CD4-positive, alpha-beta T cell treated with Interleukin-1 beta for 1 hour (primary cell): ENCODE results near the gene MRPL21.

Experiments
- DNase-seq, 2 donors: peaks; one replicate each; pipeline ENCODE4 v3.0.0-alpha.2; 2020 to 2022

The MRPL21 gene

GRCh38 chr11:68934666-68935065, 31.0 kb upstream of the MRPL21 start:
- DNase-seq: no peak

GRCh38 chr11:68934321-68934645, 30.7 kb upstream of the MRPL21 start:
- no peak for DNase-seq

- DNase-seq: no peak
Measured at GRCh38 chr11:68933605-68934320, 30.1 kb upstream of the MRPL21 start.

GRCh38 chr11:68932933-68933577, 29.4 kb upstream of the MRPL21 start:
- DNase-seq: no peak

- no peak for DNase-seq
Measured at GRCh38 chr11:68932358-68932757, 28.7 kb upstream of the MRPL21 start.

- no peak for DNase-seq
Measured at GRCh38 chr11:68931911-68932310, 28.3 kb upstream of the MRPL21 start.

GRCh38 chr11:68930991-68931855, 27.6 kb upstream of the MRPL21 start:
- no peak for DNase-seq

GRCh38 chr11:68929706-68930570, 26.3 kb upstream of the MRPL21 start:
- DNase-seq: no peak

- no peak for DNase-seq
Measured at GRCh38 chr11:68929135-68929534, 25.5 kb upstream of the MRPL21 start.

- no peak for DNase-seq
Measured at GRCh38 chr11:68928136-68928880, 24.7 kb upstream of the MRPL21 start.

- peak in 1 of 2 donors; percentile 41 for DNase-seq
Measured at GRCh38 chr11:68927280-68928135, 23.9 kb upstream of the MRPL21 start.

GRCh38 chr11:68925611-68926010, 22.0 kb upstream of the MRPL21 start:
- no peak for DNase-seq

GRCh38 chr11:68924073-68924925, 20.7 kb upstream of the MRPL21 start:
- DNase-seq: no peak

GRCh38 chr11:68923614-68924013, 20.0 kb upstream of the MRPL21 start:
- DNase-seq: no peak

GRCh38 chr11:68916439-68916838, 12.8 kb upstream of the MRPL21 start:
- no peak for DNase-seq

GRCh38 chr11:68914761-68915160, 11.1 kb upstream of the MRPL21 start:
- no peak for DNase-seq

- no peak for DNase-seq
Measured at GRCh38 chr11:68913188-68913587, 9.6 kb upstream of the MRPL21 start.

GRCh38 chr11:68912254-68912653, 8.6 kb upstream of the MRPL21 start:
- no peak for DNase-seq

GRCh38 chr11:68911731-68912130, 8.1 kb upstream of the MRPL21 start:
- DNase-seq: no peak

GRCh38 chr11:68910965-68911364, 7.3 kb upstream of the MRPL21 start:
- no peak for DNase-seq
